K562 (cell line): ENCODE results near the gene OMA1. TPM values are rescaled to one million over a fixed set of nuclear protein-coding genes. Genes with fewer than 3 reads are reported as not detected.

ENCODE experiments used
- ATAC-seq: fragments of 200-7000 bp; cut with Tn5 transposase; 3 replicates; pipeline ENCODE4 v1.9.1; 2020; ENCODE audit warnings: moderate library complexity
- BruUV-seq: library from RNA; stranded (reverse); fragments of 400-500 nt; replicated peaks from 2 replicates; lab custom pipeline; 2021; lab: Mats Ljungman, UMichigan
- CTCF ChIA-PET: fragments of 300-600 bp; formaldehyde crosslinking; extraction: SDS; loops from one replicate; lab custom pipeline; 2021; ENCODE audit warnings: low intra/inter-chr PET ratio; lab: Yijun Ruan, JAX
- POLR2A ChIA-PET: fragments of 300-600, 350-650 bp; sonication (Branson Sonifier 250); formaldehyde crosslinking; extraction: SDS; loops from one replicate; lab custom pipeline; 2021; ENCODE audit warnings: antibody characterized with exemption, inconsistent platforms; lab: Yijun Ruan, JAX
- DNase-seq, 4 experiments: peaks; one replicate each; pipeline versions ENCODE4 v3.0.0 to v3.0.0-alpha.2; 2011 to 2018; ENCODE audit warnings: low spot score in 3 of 4, mixed read lengths in 3 of 4; ENCODE audit errors: extremely low read depth in 1 of 4
- FAIRE-seq: peaks from 2 replicates; lab custom pipeline; 2011; peaks lifted over from hg19 to GRCh38; lab: Jason Lieb, UNC
- H2AFZ ChIP-seq: 2 replicates; pipeline ENCODE4 v1.6.0; 2011; ENCODE audit warnings: low read depth, low read length, control low read depth, inconsistent platforms
- H3K27ac ChIP-seq: fragments of 200-600 bp; 3 replicates; pipeline ENCODE4 v1.8.0; 2011; ENCODE audit warnings: low read depth, mild to moderate bottlenecking, control low read depth, inconsistent platforms, low read length, moderate library complexity, mixed read lengths; ENCODE audit errors: extremely low read depth
- H3K27me3 ChIP-seq, 2 experiments: fragments of 300-600 bp in 1 of 2; 2 replicates in 1 of 2; 3 replicates in 1 of 2; pipeline versions ENCODE4 v1.6.0 to v1.8.0; 2011; ENCODE audit warnings: inconsistent platforms in 2 of 2, low read length in 2 of 2, mild to moderate bottlenecking in 1 of 2, mixed read lengths in 1 of 2, moderate library complexity in 1 of 2; ENCODE audit not compliant: control insufficient read depth in 2 of 2, insufficient read depth in 2 of 2
- H3K36me3 ChIP-seq: fragments of 300-600 bp; 3 replicates; pipeline ENCODE4 v1.8.0; 2011; ENCODE audit warnings: mild to moderate bottlenecking, low read length, inconsistent platforms; ENCODE audit not compliant: control insufficient read depth, insufficient read depth
- H3K4me1 ChIP-seq, 2 experiments: fragments of 200-600 bp in 1 of 2; replicated peaks in 1 of 2; 2 replicates in 1 of 2; 3 replicates in 1 of 2; pipeline versions ENCODE4 v1.5.1 to v1.8.0; 2011; ENCODE audit warnings: inconsistent platforms in 2 of 2, low read length in 2 of 2, mild to moderate bottlenecking in 1 of 2, mixed read lengths in 1 of 2, moderate library complexity in 1 of 2; ENCODE audit not compliant: control insufficient read depth in 2 of 2, insufficient read depth in 2 of 2
- H3K4me2 ChIP-seq: 2 replicates; pipeline ENCODE4 v1.6.1; 2011; ENCODE audit warnings: low read length, control low read depth, inconsistent platforms, mixed read lengths; ENCODE audit not compliant: insufficient read depth
- H3K4me3 ChIP-seq: fragments of 200-600 bp; sonication (generic), shearing (Covaris generic); 2 replicates; pipeline ENCODE4 v1.5.1; 2016; ENCODE audit warnings: control low read depth, inconsistent platforms
- H3K79me2 ChIP-seq: fragments of 200-600 bp; 3 replicates; pipeline ENCODE4 v1.8.0; 2011; ENCODE audit warnings: low read length, inconsistent platforms; ENCODE audit not compliant: control insufficient read depth, insufficient read depth
- H3K9ac ChIP-seq, 2 experiments: 2 replicates each; pipeline versions ENCODE4 v1.6.0 to v1.6.1; 2011; ENCODE audit warnings: low read depth in 2 of 2, low read length in 2 of 2, control low read depth in 1 of 2, inconsistent platforms in 1 of 2, mild to moderate bottlenecking in 1 of 2, mixed read lengths in 1 of 2; ENCODE audit not compliant: insufficient read depth in 1 of 2
- H3K9me1 ChIP-seq: one replicate; pipeline ENCODE4 v1.6.0; 2011; ENCODE audit warnings: inconsistent platforms, mild to moderate bottlenecking, low read length, moderate library complexity; ENCODE audit not compliant: control insufficient read depth, insufficient read depth
- H3K9me3 ChIP-seq: replicated peaks from 2 replicates; pipeline ENCODE4 v1.5.1; 2011; ENCODE audit warnings: low read depth, low read length, inconsistent platforms; ENCODE audit not compliant: control insufficient read depth, insufficient read depth
- H4K20me1 ChIP-seq: replicated peaks from 2 replicates; pipeline ENCODE4 v1.6.1; 2011; ENCODE audit warnings: low read length, inconsistent platforms, mixed read lengths; ENCODE audit not compliant: control insufficient read depth, insufficient read depth
- ATF2 ChIP-seq: sonication (generic); formaldehyde crosslinking; IDR thresholded peaks from 2 replicates; pipeline ENCODE4 v1.8.1; 2022; ENCODE audit warnings: missing genetic modification reagents
- ATF7 ChIP-seq: fragments of 450-650 bp; IDR thresholded peaks from 2 replicates; pipeline ENCODE4 v1.7.1; 2014; ENCODE audit warnings: mild to moderate bottlenecking, moderate library complexity
- E2F8 ChIP-seq: fragments of 450-650 bp; IDR thresholded peaks from 2 replicates; pipeline ENCODE4 v1.7.1; 2018; ENCODE audit warnings: mild to moderate bottlenecking, low read depth; ENCODE audit not compliant: partially characterized antibody
- ETV1 ChIP-seq: fragments of 450-650 bp; conservative IDR thresholded peaks from 2 replicates; pipeline ENCODE4 v1.6.1; 2016; ENCODE audit warnings: missing genetic modification characterization, control low read depth, low read depth, missing compliant biosample characterization
- ETV6 ChIP-seq, 3 experiments: fragments of 150-350 bp in 1 of 3; sonication (generic) in 1 of 3; formaldehyde crosslinking in 1 of 3; IDR thresholded peaks; 2 replicates each; pipeline versions ENCODE4 v1.6.1 to v1.8.0; 2014 to 2022; ENCODE audit warnings: borderline replicate concordance in 2 of 3, low read depth in 2 of 3, antibody characterized with exemption in 1 of 3, low read length in 1 of 3, mild to moderate bottlenecking in 1 of 3, missing genetic modification reagents in 1 of 3
- HDAC3 ChIP-seq: fragments of 450-650 bp; IDR thresholded peaks from 2 replicates; pipeline ENCODE4 v1.6.1; 2018; ENCODE audit warnings: borderline replicate concordance, mild to moderate bottlenecking, moderate library complexity; ENCODE audit not compliant: partially characterized antibody
- HNRNPUL1 ChIP-seq: fragments of 200-400 bp; formaldehyde crosslinking; IDR thresholded peaks from 2 replicates; pipeline ENCODE4 v1.6.1; 2017; ENCODE audit warnings: low read length
- PML ChIP-seq: IDR thresholded peaks from 2 replicates; pipeline ENCODE4 v1.6.1; 2012; ENCODE audit warnings: low read length, inconsistent platforms
- RERE ChIP-seq: sonication (generic); formaldehyde crosslinking; IDR thresholded peaks from 2 replicates; pipeline ENCODE4 v1.8.0; 2023; ENCODE audit warnings: missing genetic modification reagents, mild to moderate bottlenecking, borderline replicate concordance
- ZNF133 ChIP-seq: fragments of 250-450 bp; sonication (Bioruptor Pico); IDR thresholded peaks from 2 replicates; pipeline ENCODE4 v1.4.0; 2020; ENCODE audit warnings: mild to moderate bottlenecking
- WGBS: fragments of 100-300 bp; shearing (Covaris generic); methylation state at CpG from one replicate; pipeline ENCODE4 v1.1.6; 2016; ENCODE audit warnings: low coverage, mixed read lengths; ENCODE audit not compliant: insufficient coverage; ENCODE audit errors: missing lambda C conversion rate; 5-methylcytosine and 5-hydroxymethylcytosine counted together
- in situ Hi-C: fragments of 300-500 bp; cut with MboI; formaldehyde crosslinking; loops from 4 replicates; pipeline ENCODE4 v1.15.0; 2018; ENCODE audit warnings: inconsistent platforms, mixed read lengths
- intact Hi-C: fragments of 100-400 bp; cut with micrococcal nuclease; formaldehyde crosslinking; loops from 2 replicates; pipeline ENCODE4 v1.14.2; 2022
- polyA plus RNA-seq, 8 experiments: library from polyadenylated mRNA; depleted of rRNA in 4 of 8; stranded (reverse) in 5 of 8; unstranded in 3 of 8; fragments of >200 nt; fragmentation: Nextera tagmentation in 2 of 8; fragmentation: Illumina TruSeq in 1 of 8; extraction: Ambion mirVana in 2 of 8; extraction: Trizol in 1 of 8; gene quantifications; 2 replicates each; pipeline versions ENCODE4 v1.2.1 to v1.2.3, GENCODE V29; 2011 to 2014; ENCODE audit warnings: inconsistent platforms in 1 of 8, missing spikeins in 1 of 8
- total RNA-seq, 7 experiments: library from RNA; depleted of rRNA in 6 of 7; stranded (reverse); fragments of >200 nt in 6 of 7; fragmentation: Illumina TruSeq in 2 of 7; extraction: Trizol in 2 of 7; gene quantifications; 2 replicates each; pipeline versions ENCODE4 v1.2.1 to v1.2.3, GENCODE V29; 2011 to 2021; ENCODE audit warnings: low replicate concordance in 1 of 7

The OMA1 gene
- total and polyA plus RNA-seq, 9 of the 15 experiments (the other 6 are each of a cell fraction or from before 2014, with no cell fraction given) = 16.6 to 51.5 (median 33.5) TPM

- TF ChIP-seq E2F8 (no peak), ETV6 (IDR thresholded peaks at IDR 0.05; ENCODE audit: borderline replicate concordance in 1 of 2, low read depth in 2 of 2, low read length in 1 of 2) (no peak), ETV6 (CRISPR knock-in tag; IDR thresholded peaks at IDR 0.05; ENCODE audit: borderline replicate concordance) (no peak), ATF7 (no peak), HDAC3 (no peak)
These were observed 33.7 kb upstream of the OMA1 start (continued) for GRCh38 chr1:58580186-58580585.

GRCh38 chr1:58577654-58578030, 31.1 kb upstream of the OMA1 start:
- FAIRE-seq = no peak
- no peak for ATAC-seq
- Histone ChIP-seq H3K9me3 (no peaks in the 10 kb centered on the region), H3K36me3 (no peaks in the 10 kb centered on the region), H3K9me1 (no peaks in the 10 kb centered on the region), H4K20me1 (no peaks in the 10 kb centered on the region), H3K27ac (no peak overlapping the region), H3K79me2 (no peaks in the 10 kb centered on the region), H3K4me1 (peaks cover 0 to 11% of the 10 kb centered on the region in 2 experiments; a peak in 1 of 5 replicates), H3K27me3 (peaks cover 2 to 3% of the 10 kb centered on the region in 2 experiments; a peak in 1 of 5 replicates), H3K9ac (no peak overlapping the region), H2AFZ (peak overlapping the region; percentile 59), H3K4me2 (no peak overlapping the region), H3K4me3 (no peak overlapping the region)
- intact Hi-C loops (no loop called here), in situ Hi-C loops (no loop called here)
- DNase-seq = no peak
- BruUV-seq = no TSS peak
- WGBS = 5% methylated on average over 3 of the region's 3 CpGs
- ChIA-PET POLR2A (no interaction called here), CTCF (no interaction called here)
- TF ChIP-seq ZNF133 (CRISPR knock-in tag) = no peak
- TF ChIP-seq HNRNPUL1 = no peak
- no peak for TF ChIP-seq PML
- TF ChIP-seq ETV1 (tag) = no peak
- no peak for TF ChIP-seq ATF2 (CRISPR knock-in tag)
- TF ChIP-seq RERE (CRISPR knock-in tag) = no peak
